KMS-11 (cell line): ENCODE measurements around the gene ADAM12.

Source experiments
- H2AFZ ChIP-seq: fragments of 200-600 bp; sonication (generic); 2 replicates; pipeline ENCODE4 v1.6.1; 2016; ENCODE audit warnings: antibody characterized with exemption, mixed run types, low read depth
- H3K27ac ChIP-seq: fragments of 200-600 bp; sonication (generic); 2 replicates; pipeline ENCODE4 v1.6.1; 2016; ENCODE audit warnings: mild to moderate bottlenecking, mixed run types
- H3K27me3 ChIP-seq: fragments of 200-600 bp; sonication (generic); 2 replicates; pipeline ENCODE4 v1.6.1; 2017; ENCODE audit warnings: mild to moderate bottlenecking, low read depth, mixed run types, moderate library complexity; ENCODE audit not compliant: insufficient read depth
- H3K36me3 ChIP-seq: fragments of 200-600 bp; sonication (generic); 2 replicates; pipeline ENCODE4 v1.6.1; 2017; ENCODE audit warnings: mild to moderate bottlenecking, mixed run types; ENCODE audit not compliant: insufficient read depth
- H3K4me1 ChIP-seq: fragments of 200-600 bp; sonication (generic); 2 replicates; pipeline ENCODE4 v1.6.1; 2016; ENCODE audit warnings: mild to moderate bottlenecking, low read depth, mixed run types; ENCODE audit not compliant: poor library complexity, severe bottlenecking
- H3K4me2 ChIP-seq: fragments of 200-600 bp; sonication (generic); 2 replicates; pipeline ENCODE4 v1.7.0; 2016; ENCODE audit warnings: mild to moderate bottlenecking, mixed run types
- H3K4me3 ChIP-seq: fragments of 200-600 bp; sonication (generic); IDR thresholded peaks from 2 replicates; pipeline ENCODE4 v1.6.1; 2017; ENCODE audit warnings: low read depth, low read length, mixed read lengths; ENCODE audit not compliant: insufficient read depth
- H3K79me2 ChIP-seq: fragments of 200-600 bp; sonication (generic); 2 replicates; pipeline ENCODE4 v1.6.1; 2016; ENCODE audit warnings: low read depth, mixed run types; ENCODE audit not compliant: insufficient read depth
- H3K9ac ChIP-seq: fragments of 200-600 bp; sonication (generic); 2 replicates; pipeline ENCODE4 v1.6.1; 2016; ENCODE audit warnings: mild to moderate bottlenecking, mixed run types
- H4K20me1 ChIP-seq: fragments of 200-600 bp; sonication (generic); 2 replicates; pipeline ENCODE4 v1.6.1; 2016; ENCODE audit warnings: mild to moderate bottlenecking, mixed run types; ENCODE audit not compliant: insufficient read depth
- CTCF ChIP-seq: fragments of 200-600 bp; sonication (generic); conservative IDR thresholded peaks from 2 replicates; pipeline ENCODE4 v1.6.1; 2017; ENCODE audit warnings: low read depth, mild to moderate bottlenecking, antibody characterized with exemption, low read length, moderate library complexity, mixed read lengths

Gene ADAM12

GRCh38 chr10:126324826-126325225 lies 63.5 kb downstream of the ADAM12 start:
- H4K20me1 ChIP-seq: no peaks in the 10 kb centered on the region
- no peak for TF ChIP-seq CTCF
- no peaks in the 10 kb centered on the region for H3K27me3 ChIP-seq
- H3K27ac ChIP-seq: no peak overlapping the region
- H3K4me3 ChIP-seq: no peak overlapping the region
- no peak overlapping the region for H3K9ac ChIP-seq
- no peaks in the 10 kb centered on the region for H3K36me3 ChIP-seq
- no peaks in the 10 kb centered on the region for H3K79me2 ChIP-seq
- H3K4me1 ChIP-seq: no peaks in the 10 kb centered on the region
- H3K4me2 ChIP-seq: no peak overlapping the region
- no peak overlapping the region for H2AFZ ChIP-seq

DNA sequence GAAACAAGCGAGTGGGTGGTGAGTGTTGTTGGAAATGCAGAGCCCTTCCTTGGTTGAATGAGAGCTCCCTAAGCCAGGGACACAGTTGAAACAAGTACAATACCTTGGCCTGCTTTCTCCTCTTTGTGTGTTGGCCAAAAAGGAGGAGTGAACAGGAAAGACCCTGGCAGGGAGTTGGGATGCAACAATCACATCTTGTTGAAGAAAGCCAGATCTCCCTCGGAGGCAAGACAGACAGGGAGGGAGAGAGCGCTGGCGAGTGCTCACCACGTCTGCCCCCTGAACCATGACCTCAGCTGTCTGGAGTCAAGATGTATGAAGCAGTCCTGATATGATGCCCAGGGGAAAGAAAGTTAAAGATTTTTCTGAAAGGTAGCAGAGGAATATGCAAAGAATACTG lies 66.8 kb downstream of the ADAM12 start:
- H2AFZ ChIP-seq: no peak overlapping the region
- no peak overlapping the region for H3K9ac ChIP-seq
- H3K27me3 ChIP-seq: no peaks in the 10 kb centered on the region
- TF ChIP-seq CTCF: no peak
- H3K79me2 ChIP-seq: no peaks in the 10 kb centered on the region
- H3K4me2 ChIP-seq: no peak overlapping the region
- H4K20me1 ChIP-seq: no peaks in the 10 kb centered on the region
- H3K4me3 ChIP-seq: no peak overlapping the region
- H3K36me3 ChIP-seq: no peaks in the 10 kb centered on the region
- no peaks in the 10 kb centered on the region for H3K4me1 ChIP-seq
- no peak overlapping the region for H3K27ac ChIP-seq

DNA sequence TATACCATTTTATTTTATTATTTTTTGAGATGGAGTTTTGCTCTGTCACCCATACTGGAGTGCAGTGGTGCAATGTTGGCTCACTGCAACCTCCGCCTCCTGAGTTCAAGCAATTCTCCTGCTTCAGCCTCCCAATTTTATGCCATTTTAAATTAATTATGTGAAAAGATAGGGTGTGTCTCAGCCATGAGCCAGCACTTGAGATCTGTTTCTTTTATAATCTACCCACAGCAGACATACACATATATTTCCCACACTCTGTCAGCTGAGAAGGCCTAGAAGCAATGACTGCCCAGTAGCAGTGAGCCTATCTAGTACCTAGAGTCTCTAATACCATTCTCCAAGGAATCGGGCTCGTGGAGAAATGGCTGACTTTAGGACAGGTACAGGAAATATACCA lies 70.5 kb downstream of the ADAM12 start:
- Histone ChIP-seq H2AFZ (no peak overlapping the region), H3K4me2 (no peak overlapping the region), H3K27ac (no peak overlapping the region)

DNA sequence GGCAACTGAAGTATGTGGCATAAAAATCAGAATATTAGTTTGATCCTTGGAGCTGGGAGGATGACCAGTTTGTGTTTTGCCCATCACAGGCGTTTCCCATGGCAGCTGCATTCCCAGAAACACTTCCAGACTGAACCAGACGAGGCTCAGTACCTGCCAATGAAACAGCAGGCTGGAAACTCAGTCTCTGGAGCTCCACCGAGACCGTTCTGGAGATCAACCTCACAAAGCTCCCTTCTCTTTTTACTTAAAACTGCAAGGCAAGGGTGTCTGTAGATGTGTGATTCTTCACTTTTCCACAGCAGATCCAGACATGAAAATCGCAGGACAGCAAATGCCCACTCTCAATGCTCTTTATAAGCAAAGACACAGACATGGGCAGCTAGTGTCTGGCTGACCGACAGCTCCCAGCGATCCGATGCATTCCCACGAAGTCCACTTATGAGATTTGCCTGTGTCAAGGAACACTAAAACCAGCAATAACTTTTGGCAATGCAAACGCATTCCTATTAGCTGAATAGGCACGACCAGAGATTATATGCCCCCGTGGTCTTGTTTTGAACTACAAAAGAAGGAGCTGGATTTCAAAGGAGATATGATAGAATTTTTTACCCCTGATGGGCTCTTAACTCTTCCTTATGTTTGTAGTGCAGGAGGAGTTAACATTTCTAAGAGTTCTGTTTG lies 72.6 kb downstream of the ADAM12 start:
- no peak overlapping the region for H3K9ac ChIP-seq
- TF ChIP-seq CTCF: no peak
- H3K4me3 ChIP-seq: no peak overlapping the region
- no peak overlapping the region for H3K27ac ChIP-seq
- H3K4me2 ChIP-seq: no peak overlapping the region
- no peak overlapping the region for H2AFZ ChIP-seq
- H3K36me3 ChIP-seq: no peaks in the 10 kb centered on the region
- H3K4me1 ChIP-seq: no peaks in the 10 kb centered on the region
- H3K27me3 ChIP-seq: no peaks in the 10 kb centered on the region
- H4K20me1 ChIP-seq: no peaks in the 10 kb centered on the region
- H3K79me2 ChIP-seq: no peaks in the 10 kb centered on the region

More for the DNA sequence above, 70.5 kb downstream of the ADAM12 start:
- TF ChIP-seq CTCF: no peak
- Histone ChIP-seq H3K4me3 (no peak overlapping the region), H3K27me3 (no peaks in the 10 kb centered on the region), H3K79me2 (no peaks in the 10 kb centered on the region), H3K9ac (no peak overlapping the region), H3K36me3 (no peaks in the 10 kb centered on the region), H3K4me1 (no peaks in the 10 kb centered on the region), H4K20me1 (no peaks in the 10 kb centered on the region)
